Stimulated activated memory B cell treated with anti-CD40 and anti-IgM and Interleukin-4, amounts not matched to agents 10 μg/mL and 1 μg/mL and 100 μg/mL, for 72 hours (primary cell): ENCODE data around the gene KCTD21.
"Not testable (repeated sequence)": the region's sequence is repeated elsewhere in the genome, so short reads cannot be mapped to it uniquely, and the experiment has no call there.

Experiments
- ATAC-seq: fragments of 150-1000 bp; cut with Tn5 transposase; 2 replicates; pipeline ENCODE4 v1.10.0; 2021
- H3K27ac Mint-ChIP-seq: one replicate; pipeline ENCODE4 v1.8.0; 2022; ENCODE audit warnings: mild to moderate bottlenecking, mixed read lengths
- H3K27me3 Mint-ChIP-seq: one replicate; pipeline ENCODE4 v1.8.0; 2022; ENCODE audit warnings: mixed read lengths
- H3K36me3 Mint-ChIP-seq: one replicate; pipeline ENCODE4 v1.8.0; 2022; ENCODE audit warnings: mixed read lengths
- H3K4me1 Mint-ChIP-seq: one replicate; pipeline ENCODE4 v1.8.0; 2022; ENCODE audit warnings: mixed read lengths
- H3K4me3 Mint-ChIP-seq: one replicate; pipeline ENCODE4 v1.8.0; 2022; ENCODE audit warnings: mild to moderate bottlenecking, moderate library complexity, mixed read lengths
- H3K9me3 Mint-ChIP-seq: one replicate; pipeline ENCODE4 v1.8.0; 2022; ENCODE audit warnings: mixed read lengths

KCTD21 gene

DNA sequence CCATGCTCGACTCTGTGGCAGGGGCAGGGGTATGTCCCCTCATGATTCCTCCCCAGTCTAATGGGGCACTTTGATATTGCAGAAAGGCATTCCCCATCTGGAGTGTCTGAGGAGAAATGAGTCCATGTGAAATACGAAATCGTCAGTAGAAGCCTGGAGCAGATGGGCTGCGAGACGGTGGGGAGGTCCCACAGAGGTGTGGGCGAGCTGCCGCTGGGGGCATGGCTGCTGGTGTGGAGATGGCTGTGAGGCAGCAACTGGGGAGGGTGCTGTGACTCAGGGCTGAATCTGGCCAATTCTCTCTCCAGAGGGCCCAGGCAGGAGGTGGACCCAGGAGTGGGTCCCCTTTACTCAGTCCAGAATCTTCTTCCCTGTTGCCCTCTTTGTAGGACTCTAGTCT lies 11.2 kb downstream of the KCTD21 start:
- no peak overlapping the region for H3K27ac Mint-ChIP-seq

DNA sequence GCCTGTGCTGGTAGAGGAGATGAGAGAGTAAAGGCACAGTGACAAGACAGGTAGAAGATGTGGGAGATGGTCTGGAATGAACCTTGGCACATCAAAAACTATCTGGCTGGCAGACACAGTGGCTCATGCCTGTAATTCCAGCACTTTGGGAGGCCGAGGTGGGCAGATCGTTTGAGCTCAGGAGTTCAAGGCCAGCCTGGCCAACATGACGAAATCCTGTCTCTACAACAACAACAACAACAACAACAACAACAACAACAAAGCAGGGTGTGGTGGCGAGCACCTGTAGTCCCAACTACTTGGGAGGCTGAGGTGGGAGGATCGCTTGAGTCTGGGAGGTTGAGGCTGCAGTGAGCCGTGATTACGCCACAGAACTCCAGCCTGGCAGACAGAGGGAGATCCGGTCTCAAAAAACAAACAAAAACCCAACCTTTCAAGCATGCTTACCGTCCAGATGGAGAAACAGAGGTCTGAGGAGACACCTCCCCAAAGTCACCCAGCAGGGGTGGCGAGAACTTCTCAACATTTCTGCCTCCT lies 11.8 kb downstream of the KCTD21 start:
- no peak for ATAC-seq
- H3K36me3 Mint-ChIP-seq: peaks cover 48% of the 10 kb centered on the region
- H3K9me3 Mint-ChIP-seq: peaks cover 8% of the 10 kb centered on the region
- H3K4me1 Mint-ChIP-seq: no peaks in the 10 kb centered on the region
- H3K27me3 Mint-ChIP-seq: no peaks in the 10 kb centered on the region
- H3K4me3 Mint-ChIP-seq: no peak overlapping the region
- no peak overlapping the region for H3K27ac Mint-ChIP-seq

More for the DNA sequence above, 11.2 kb downstream of the KCTD21 start:
- H3K27me3 Mint-ChIP-seq: no peaks in the 10 kb centered on the region
- peaks cover 48% of the 10 kb centered on the region for H3K36me3 Mint-ChIP-seq
- peaks cover 8% of the 10 kb centered on the region for H3K9me3 Mint-ChIP-seq
- no peak for ATAC-seq
- H3K4me1 Mint-ChIP-seq: no peaks in the 10 kb centered on the region
- H3K4me3 Mint-ChIP-seq: no peak overlapping the region

DNA sequence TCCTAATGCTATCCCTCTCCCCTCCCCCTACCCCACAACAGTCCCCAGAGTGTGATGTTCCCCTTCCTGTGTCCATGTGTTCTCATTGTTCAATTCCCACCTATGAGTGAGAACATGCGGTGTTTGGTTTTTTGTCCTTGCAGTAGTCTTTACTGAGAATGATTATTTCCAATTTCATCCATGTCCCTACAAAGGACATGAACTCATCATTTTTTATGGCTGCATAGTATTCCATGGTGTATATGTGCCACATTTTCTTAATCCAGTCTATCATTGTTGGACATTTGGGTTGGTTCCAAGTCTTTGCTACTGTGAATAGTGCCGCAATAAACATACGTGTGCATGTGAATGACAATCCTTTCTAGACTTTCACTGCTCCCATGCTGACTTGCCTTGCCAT lies 12.6 kb downstream of the KCTD21 start:
- H3K27me3 Mint-ChIP-seq, H3K4me3 Mint-ChIP-seq, H3K27ac Mint-ChIP-seq, H3K4me1 Mint-ChIP-seq, H3K9me3 Mint-ChIP-seq, ATAC-seq: not testable (repeated sequence)
- H3K36me3 Mint-ChIP-seq: peaks cover 41% of the 10 kb centered on the region

DNA sequence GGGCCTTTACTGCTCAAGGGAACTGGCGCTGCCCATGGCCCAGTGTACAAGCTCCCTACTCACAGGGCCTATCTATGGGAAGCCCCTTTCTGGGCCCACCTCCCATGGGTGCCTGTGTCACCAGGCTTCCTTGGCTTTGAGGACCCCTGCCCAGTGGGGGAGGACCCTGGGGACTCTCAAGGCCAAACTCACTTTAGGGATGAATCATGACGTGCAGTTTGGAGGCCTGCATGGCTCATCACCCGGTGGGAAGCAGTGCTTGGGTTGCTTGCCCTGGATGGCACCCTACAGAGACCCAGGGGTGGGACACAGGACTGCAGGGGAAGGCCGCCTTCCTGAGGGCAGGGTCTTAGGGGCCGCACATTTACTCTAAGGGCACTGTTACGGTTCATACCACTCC lies 16.5 kb downstream of the KCTD21 start:
- H3K4me1 Mint-ChIP-seq: no peaks in the 10 kb centered on the region
- H3K4me3 Mint-ChIP-seq: no peak overlapping the region
- H3K36me3 Mint-ChIP-seq: peaks cover 29% of the 10 kb centered on the region
- H3K27me3 Mint-ChIP-seq: no peaks in the 10 kb centered on the region
- H3K27ac Mint-ChIP-seq: no peak overlapping the region
- no peaks in the 10 kb centered on the region for H3K9me3 Mint-ChIP-seq
- no peak for ATAC-seq

DNA sequence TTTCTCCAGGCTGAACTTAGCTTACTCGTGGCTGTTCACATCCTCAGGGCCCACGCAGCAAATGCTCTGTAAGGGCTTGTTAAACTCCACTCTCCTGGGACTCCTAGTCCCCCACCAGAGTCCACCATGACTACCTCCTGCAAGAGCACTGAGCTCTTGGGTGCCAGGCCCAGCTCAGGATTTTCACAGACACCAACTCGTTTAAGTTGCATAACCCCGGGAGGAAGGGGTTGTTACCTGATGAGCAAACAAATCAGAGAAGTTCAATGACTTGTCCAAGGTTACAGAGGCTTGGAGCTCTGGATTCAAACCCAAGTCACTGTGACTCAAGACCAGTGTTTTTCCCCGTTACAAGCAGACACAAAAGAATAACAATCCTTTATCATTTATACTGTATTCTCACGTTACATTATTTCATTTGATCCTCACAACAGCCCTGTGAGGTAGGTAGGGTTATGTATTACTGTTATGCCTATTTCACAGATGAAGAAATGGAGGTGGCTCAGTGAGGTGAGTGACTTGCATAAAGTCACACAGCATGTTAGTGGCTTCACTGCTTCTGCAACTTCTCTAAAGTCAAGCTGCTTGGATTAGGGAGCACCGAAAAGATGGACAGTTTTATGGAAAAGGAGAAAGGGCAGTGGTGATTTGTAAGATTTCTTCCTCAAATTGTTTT lies 17.4 kb downstream of the KCTD21 start:
- H3K27ac Mint-ChIP-seq: no peak overlapping the region
- ATAC-seq: no peak
- H3K36me3 Mint-ChIP-seq: peaks cover 20% of the 10 kb centered on the region
- no peak overlapping the region for H3K4me3 Mint-ChIP-seq
- no peaks in the 10 kb centered on the region for H3K4me1 Mint-ChIP-seq
- H3K9me3 Mint-ChIP-seq: no peaks in the 10 kb centered on the region
- H3K27me3 Mint-ChIP-seq: no peaks in the 10 kb centered on the region

DNA sequence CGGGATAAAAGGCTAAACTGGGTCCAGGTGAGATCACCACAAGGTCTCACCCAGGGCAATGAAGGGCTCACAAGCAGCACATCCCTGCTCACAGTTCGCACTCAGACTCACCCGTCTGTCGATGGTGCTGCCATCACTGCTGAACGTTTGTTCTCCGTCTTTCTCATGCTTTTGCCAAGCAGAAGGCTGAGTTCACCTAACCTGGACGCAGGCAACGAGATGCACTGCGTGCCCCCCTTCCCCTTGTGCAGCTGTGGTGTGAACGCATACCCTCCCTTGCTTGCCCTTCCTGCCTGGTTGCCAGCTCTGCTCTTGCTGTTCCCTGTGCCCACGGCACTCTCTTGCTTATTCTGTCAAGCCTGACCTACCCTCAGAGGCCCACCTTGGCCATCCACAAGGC lies 18.0 kb downstream of the KCTD21 start:
- no peaks in the 10 kb centered on the region for H3K9me3 Mint-ChIP-seq

GRCh38 chr11:78168539-78169477 lies 19.6 kb downstream of the KCTD21 start:
- Mint-ChIP-seq H3K4me1 (no peaks in the 10 kb centered on the region), H3K27me3 (no peaks in the 10 kb centered on the region), H3K4me3 (no peak overlapping the region), H3K27ac (no peak overlapping the region), H3K9me3 (no peaks in the 10 kb centered on the region), H3K36me3 (peaks cover 10% of the 10 kb centered on the region)
- ATAC-seq: no peak

More for the DNA sequence above, 18.0 kb downstream of the KCTD21 start:
- Mint-ChIP-seq H3K36me3 (peaks cover 18% of the 10 kb centered on the region), H3K27ac (no peak overlapping the region), H3K27me3 (no peaks in the 10 kb centered on the region), H3K4me3 (no peak overlapping the region), H3K4me1 (no peaks in the 10 kb centered on the region)
- no peak for ATAC-seq

DNA sequence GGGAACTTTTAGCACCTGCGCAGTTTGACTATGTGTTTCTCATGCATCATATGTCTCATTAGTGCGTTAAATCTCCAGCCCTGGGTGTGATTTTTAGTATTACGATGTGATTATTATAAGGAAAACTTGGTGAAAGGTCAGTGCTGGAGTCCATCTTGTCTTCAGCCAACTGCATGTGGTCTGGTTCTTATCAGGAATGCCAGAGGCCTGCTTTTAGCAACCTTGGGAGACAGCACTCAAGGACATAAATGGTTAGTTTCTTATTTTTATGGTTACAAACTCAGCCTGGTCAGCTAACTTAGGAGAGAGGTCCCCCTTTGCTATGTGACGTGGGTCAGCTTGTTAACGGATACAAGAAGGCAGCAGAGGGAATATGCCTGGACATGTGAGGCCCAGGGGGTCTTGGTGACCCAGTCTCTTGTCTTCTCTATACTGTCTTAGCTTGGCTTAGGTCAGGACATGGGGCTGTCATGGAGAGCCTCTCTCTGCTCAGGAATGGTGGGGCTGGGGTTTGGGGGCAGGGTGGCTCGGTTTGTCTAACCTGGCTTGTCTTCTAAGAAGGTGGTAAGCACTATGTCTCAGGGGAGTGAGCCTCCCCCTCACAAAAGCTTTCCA lies 21.5 kb downstream of the KCTD21 start:
- Mint-ChIP-seq H3K9me3 (no peaks in the 10 kb centered on the region), H3K4me3 (no peak overlapping the region), H3K27me3 (no peaks in the 10 kb centered on the region), H3K4me1 (no peaks in the 10 kb centered on the region), H3K27ac (no peak overlapping the region), H3K36me3 (no peaks in the 10 kb centered on the region)
- no peak for ATAC-seq

GRCh38 chr11:78164471-78164870 lies 24.0 kb downstream of the KCTD21 start:
- Mint-ChIP-seq H3K4me3 (no peak overlapping the region), H3K9me3 (no peaks in the 10 kb centered on the region), H3K27ac (no peak overlapping the region), H3K27me3 (no peaks in the 10 kb centered on the region), H3K36me3 (no peaks in the 10 kb centered on the region), H3K4me1 (no peaks in the 10 kb centered on the region)
- no peak for ATAC-seq

- H3K4me3 Mint-ChIP-seq: no peak overlapping the region
- H3K27ac Mint-ChIP-seq: no peak overlapping the region
- H3K9me3 Mint-ChIP-seq: no peaks in the 10 kb centered on the region
- H3K36me3 Mint-ChIP-seq: no peaks in the 10 kb centered on the region
- H3K4me1 Mint-ChIP-seq: no peaks in the 10 kb centered on the region
- ATAC-seq: no peak
- no peaks in the 10 kb centered on the region for H3K27me3 Mint-ChIP-seq
These were observed 24.6 kb downstream of the KCTD21 start for GRCh38 chr11:78163828-78164227.

- Mint-ChIP-seq H3K9me3 (no peaks in the 10 kb centered on the region), H3K4me3 (no peak overlapping the region), H3K36me3 (no peaks in the 10 kb centered on the region), H3K4me1 (no peaks in the 10 kb centered on the region), H3K27ac (no peak overlapping the region), H3K27me3 (no peaks in the 10 kb centered on the region)
- no peak for ATAC-seq
These were observed 26.5 kb downstream of the KCTD21 start for GRCh38 chr11:78161962-78162371.

DNA sequence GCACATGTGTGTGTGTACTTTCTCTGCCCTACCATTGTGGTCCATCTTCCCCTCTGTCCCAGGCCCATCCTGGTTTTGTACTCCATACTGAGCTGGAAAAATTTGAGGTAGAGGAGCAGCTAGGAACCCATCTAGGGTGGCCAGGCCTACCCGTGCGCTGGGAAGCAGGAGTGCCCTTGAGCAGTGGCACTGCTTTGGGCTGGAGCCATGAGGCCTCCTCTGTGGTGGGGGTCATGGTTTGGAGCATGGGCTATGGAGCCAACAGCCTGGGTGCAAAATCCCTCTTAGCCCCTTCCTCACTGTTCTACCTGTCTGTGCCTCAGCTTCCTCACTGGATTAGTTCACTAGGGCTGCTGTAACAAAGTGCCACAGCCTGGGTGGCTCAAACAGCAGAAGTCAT lies 27.1 kb downstream of the KCTD21 start:
- no peak for ATAC-seq
- H3K4me3 Mint-ChIP-seq: no peak overlapping the region
- H3K27me3 Mint-ChIP-seq: no peaks in the 10 kb centered on the region
- H3K36me3 Mint-ChIP-seq: no peaks in the 10 kb centered on the region
- no peaks in the 10 kb centered on the region for H3K4me1 Mint-ChIP-seq
- no peak overlapping the region for H3K27ac Mint-ChIP-seq
- no peaks in the 10 kb centered on the region for H3K9me3 Mint-ChIP-seq

DNA sequence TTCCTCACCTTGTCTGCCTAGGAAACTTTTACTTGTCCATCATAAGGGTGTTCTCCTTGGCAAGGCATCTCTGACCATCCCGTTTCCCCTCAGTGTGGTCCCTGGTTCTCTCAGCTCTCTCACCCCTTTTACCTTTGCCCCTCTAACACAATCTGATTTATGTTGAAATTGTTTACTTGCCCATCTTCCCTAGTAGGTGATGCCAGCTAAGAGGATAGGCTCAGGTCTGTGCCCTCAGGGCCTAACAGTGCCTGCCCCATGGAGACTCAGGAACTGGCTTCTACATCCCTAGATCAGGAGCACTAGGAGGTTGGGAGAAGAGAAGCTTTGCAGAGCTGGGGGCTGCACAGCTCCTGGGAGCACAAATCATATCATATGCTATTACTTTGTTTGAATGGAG lies 27.9 kb downstream of the KCTD21 start:
- no peaks in the 10 kb centered on the region for H3K4me1 Mint-ChIP-seq
- no peaks in the 10 kb centered on the region for H3K9me3 Mint-ChIP-seq
- no peak for ATAC-seq
- no peak overlapping the region for H3K4me3 Mint-ChIP-seq
- H3K36me3 Mint-ChIP-seq: no peaks in the 10 kb centered on the region
- no peaks in the 10 kb centered on the region for H3K27me3 Mint-ChIP-seq
- H3K27ac Mint-ChIP-seq: peak overlapping the region; percentile 2

DNA sequence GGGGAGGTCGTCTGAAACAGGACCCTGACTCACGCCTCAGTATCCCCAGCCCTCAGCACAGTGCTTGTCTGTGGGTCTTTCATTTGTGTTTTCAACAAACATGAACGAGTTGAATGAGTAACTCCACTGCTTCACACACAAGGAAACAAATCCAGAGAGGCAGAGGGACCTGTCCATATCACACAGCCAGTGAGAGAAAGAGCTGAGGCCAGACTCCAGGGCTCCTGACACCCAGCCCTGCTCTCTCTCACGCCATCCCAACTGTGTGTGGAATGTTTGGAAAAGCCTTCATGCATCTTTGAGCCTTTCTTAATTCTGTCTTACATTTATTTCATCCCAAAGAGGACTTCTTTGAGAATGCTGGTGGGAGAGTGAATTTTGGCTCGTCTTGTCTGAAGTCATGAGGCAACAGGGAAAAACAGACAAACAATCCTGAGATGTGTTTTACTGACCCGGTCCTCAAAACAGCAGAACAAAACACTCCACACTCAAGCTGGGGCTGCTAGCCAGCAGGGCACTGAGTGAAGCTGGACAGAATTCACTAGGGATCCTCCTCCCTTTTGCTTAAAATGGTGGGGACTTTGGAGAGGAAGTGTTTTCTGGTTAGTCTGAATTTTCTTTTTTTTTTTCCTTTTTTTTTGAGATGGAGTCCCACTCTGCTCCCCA lies 29.3 kb downstream of the KCTD21 start:
- Mint-ChIP-seq H3K27me3 (no peaks in the 10 kb centered on the region), H3K4me3 (no peak overlapping the region), H3K4me1 (no peaks in the 10 kb centered on the region), H3K9me3 (no peaks in the 10 kb centered on the region), H3K36me3 (no peaks in the 10 kb centered on the region), H3K27ac (no peak overlapping the region)
- no peak for ATAC-seq
